Measurements from ENCODE around the gene PNMT. TPM values are rescaled to one million over a fixed set of nuclear protein-coding genes. Genes with fewer than 3 reads are reported as not detected.

PNMT gene
- total and polyA plus RNA-seq, 2 donors (not counting 3 experiments of a cell fraction or from before 2014, with no cell fraction given), result 0.11 TPM; not detected in 1

DNA sequence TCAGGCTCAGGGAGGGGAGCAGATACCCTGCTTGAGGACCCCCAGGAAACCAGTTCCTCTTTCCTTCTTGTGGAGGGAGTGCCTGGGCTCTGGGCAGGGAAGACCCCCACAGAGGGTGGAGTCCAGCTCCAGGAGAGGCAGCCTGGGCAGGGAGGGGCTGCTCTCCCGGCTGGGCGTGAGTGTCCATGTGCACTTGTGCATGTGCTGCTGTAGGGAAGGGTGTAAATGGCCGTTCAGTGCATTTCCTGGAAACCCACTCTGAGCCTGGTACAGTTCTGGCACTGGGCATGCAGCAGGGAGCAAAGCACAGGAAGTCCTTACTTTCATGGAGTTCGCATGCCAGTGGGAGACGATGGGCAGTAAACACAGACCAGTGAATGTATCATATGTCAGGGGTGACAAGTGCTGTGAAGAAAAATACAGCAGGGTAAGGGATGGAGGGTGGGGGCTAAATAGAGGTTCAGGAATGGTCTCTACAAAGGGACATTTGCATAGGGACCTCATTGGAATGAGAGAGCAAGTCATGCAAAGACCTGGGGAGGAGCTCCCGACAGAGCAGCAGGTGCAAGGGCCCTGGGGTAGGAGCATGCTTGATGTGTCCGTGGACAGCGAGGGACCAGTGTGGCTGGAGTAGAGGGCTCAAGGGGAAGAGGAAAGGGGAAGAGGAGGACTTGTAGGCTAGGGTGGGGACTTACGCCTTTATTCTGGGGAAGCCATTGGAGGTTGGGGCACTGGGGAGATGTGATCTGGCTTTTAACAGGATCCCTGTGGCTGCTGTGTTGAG, 25.8 kb upstream of the PNMT start:
- H3K4me1 ChIP-seq (ENCODE audit: control insufficient read depth, extremely low read depth, insufficient read depth, low read length), result peaks cover 19% of the 10 kb centered on the region
- H4K20me1 ChIP-seq (replicated peaks; ENCODE audit: control insufficient read depth, extremely low read depth, insufficient read depth, low read length), result no peaks in the 10 kb centered on the region
- no peak for FAIRE-seq
- no peaks in the 10 kb centered on the region for H3K27me3 ChIP-seq (ENCODE audit: control insufficient read depth in 2 of 2, insufficient read depth in 2 of 2, low read length in 2 of 2)
- ChIA-PET CTCF (interaction anchor here (0.9 to 5.2 kb wide), 5 partner anchors 11 to 29 kb away, joined by 3 to 48 read pairs (median 5); no protein-coding TSS in a partner anchor), POLR2A (no interaction called here)
- no TSS peak for BruUV-seq (replicated peaks)
- H3K36me3 ChIP-seq (ENCODE audit: control insufficient read depth in 2 of 2, extremely low read depth in 1 of 2, insufficient read depth in 2 of 2, low read length in 2 of 2), result no peaks in the 10 kb centered on the region
- DNase-seq (ENCODE audit: low read depth, low spot score), result no peak
- H3K4me2 ChIP-seq (ENCODE audit: insufficient read depth, low read length), result no peak overlapping the region
- no peak overlapping the region for H3K4me3 ChIP-seq (replicated peaks in 1 of 3; ENCODE audit: insufficient read depth in 1 of 3, low read depth in 1 of 3, low read length in 3 of 3)
- dilution Hi-C loops (cut with MboI; ENCODE audit: extremely low pct_ligation_motif_present, low sequenced_read_pairs), result no loop called here
- intact Hi-C loops (cut with micrococcal nuclease), result no loop called here
- H3K79me2 ChIP-seq (ENCODE audit: control insufficient read depth, insufficient read depth, low read length), result peaks cover 26% of the 10 kb centered on the region
- no peak overlapping the region for H2AFZ ChIP-seq (ENCODE audit: low read depth, low read length)
- no peaks in the 10 kb centered on the region for H3K9me1 ChIP-seq (replicated peaks; ENCODE audit: control insufficient read depth, extremely low read depth, insufficient read depth, low read length)
- no peak overlapping the region for H3K27ac ChIP-seq (ENCODE audit: insufficient read depth, low read depth, low read length)
- no peak overlapping the region for H3K9ac ChIP-seq (replicated peaks; ENCODE audit: extremely low read depth, insufficient read depth, low read length)
- TF ChIP-seq MYC (IDR thresholded peaks at IDR 0.05; ENCODE audit: low read depth, low read length) (no peak), POLR2AphosphoS5 (IDR thresholded peaks at IDR 0.05; ENCODE audit: insufficient read depth, low read depth, low read length) (no peak), FOS (IDR thresholded peaks at IDR 0.05; ENCODE audit: borderline replicate concordance, insufficient read depth, low read length) (no peak)
- TF ChIP-seq, protein P1, sequence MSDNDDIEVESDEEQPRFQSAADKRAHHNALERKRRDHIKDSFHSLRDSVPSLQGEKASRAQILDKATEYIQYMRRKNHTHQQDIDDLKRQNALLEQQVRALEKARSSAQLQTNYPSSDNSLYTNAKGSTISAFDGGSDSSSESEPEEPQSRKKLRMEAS (IDR thresholded peaks at IDR 0.05; ENCODE audit: insufficient read depth, insufficient read length), result no peak
- TF ChIP-seq, protein P2, sequence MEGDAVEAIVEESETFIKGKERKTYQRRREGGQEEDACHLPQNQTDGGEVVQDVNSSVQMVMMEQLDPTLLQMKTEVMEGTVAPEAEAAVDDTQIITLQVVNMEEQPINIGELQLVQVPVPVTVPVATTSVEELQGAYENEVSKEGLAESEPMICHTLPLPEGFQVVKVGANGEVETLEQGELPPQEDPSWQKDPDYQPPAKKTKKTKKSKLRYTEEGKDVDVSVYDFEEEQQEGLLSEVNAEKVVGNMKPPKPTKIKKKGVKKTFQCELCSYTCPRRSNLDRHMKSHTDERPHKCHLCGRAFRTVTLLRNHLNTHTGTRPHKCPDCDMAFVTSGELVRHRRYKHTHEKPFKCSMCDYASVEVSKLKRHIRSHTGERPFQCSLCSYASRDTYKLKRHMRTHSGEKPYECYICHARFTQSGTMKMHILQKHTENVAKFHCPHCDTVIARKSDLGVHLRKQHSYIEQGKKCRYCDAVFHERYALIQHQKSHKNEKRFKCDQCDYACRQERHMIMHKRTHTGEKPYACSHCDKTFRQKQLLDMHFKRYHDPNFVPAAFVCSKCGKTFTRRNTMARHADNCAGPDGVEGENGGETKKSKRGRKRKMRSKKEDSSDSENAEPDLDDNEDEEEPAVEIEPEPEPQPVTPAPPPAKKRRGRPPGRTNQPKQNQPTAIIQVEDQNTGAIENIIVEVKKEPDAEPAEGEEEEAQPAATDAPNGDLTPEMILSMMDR (IDR thresholded peaks at IDR 0.05; ENCODE audit: extremely low read depth in 1 of 2, insufficient read depth in 1 of 2, low read depth in 1 of 2, low read length in 2 of 2), result no peak
- no peaks in the 10 kb centered on the region for H3K9me3 ChIP-seq (replicated peaks; ENCODE audit: control insufficient read depth, insufficient read depth, low read length)

All from endothelial cell of umbilical vein (primary cell).